ENCODE data around the gene CAAP1. TPM values are rescaled to one million over a fixed set of nuclear protein-coding genes. Genes with fewer than 3 reads are reported as not detected.
"Not testable (repeated sequence)": the region's sequence is repeated elsewhere in the genome, so short reads cannot be mapped to it uniquely, and the experiment has no call there.

The CAAP1 gene
- total and polyA plus RNA-seq, 5 donors from 2014 or later, result 16.2 to 17.7 (median 17.0) TPM

DNA sequence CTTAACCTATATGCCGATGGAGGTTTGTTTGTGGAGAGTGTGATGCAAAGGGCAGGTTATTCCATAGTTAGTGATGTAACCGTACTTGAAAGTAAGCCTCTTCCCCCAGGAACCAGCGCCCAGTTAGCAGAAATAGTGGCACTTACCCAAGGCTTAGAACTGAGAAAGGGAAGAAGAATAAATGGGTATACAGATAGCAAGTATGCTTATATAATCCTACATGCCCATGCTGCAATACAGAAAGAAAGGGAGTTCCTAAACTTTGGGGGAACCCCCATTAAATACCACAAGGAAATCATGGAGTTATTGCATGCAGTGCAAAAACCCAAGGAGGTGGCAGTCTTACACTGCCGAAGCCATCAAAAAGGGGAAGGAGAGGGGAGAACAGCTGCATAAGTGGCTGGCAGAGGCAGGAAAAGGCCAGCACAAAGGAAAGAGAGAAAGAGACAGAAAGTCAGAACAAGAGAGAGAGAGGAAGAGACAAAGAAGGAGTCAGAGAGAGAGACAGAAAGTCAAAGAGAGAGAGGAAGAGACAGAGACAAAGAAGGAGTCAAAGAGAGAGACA lies 64.1 kb downstream of the CAAP1 start:
- H3K4me1 Mint-ChIP-seq; H3K4me3 ChIP-seq (ENCODE audit: low read depth, low read length); H3K36me3 Mint-ChIP-seq; H3K27me3 Mint-ChIP-seq; H3K27ac ChIP-seq (ENCODE audit: insufficient read depth, low read length, poor library complexity, severe bottlenecking); ATAC-seq (ENCODE audit: low read depth in 2 of 2); H3K9me3 ChIP-seq (ENCODE audit: control insufficient read depth in 2 of 2, low read length in 2 of 2); H3K27ac Mint-ChIP-seq; H3K36me3 ChIP-seq (ENCODE audit: control insufficient read depth, insufficient read depth, low read length); DNase-seq; H3K27me3 ChIP-seq (ENCODE audit: control insufficient read depth, insufficient read depth, low read length); H3K4me1 ChIP-seq (ENCODE audit: control insufficient read depth, insufficient read depth, low read length, poor library complexity, severe bottlenecking); H3K4me3 Mint-ChIP-seq; H3K9me3 Mint-ChIP-seq: not testable (repeated sequence)

DNA sequence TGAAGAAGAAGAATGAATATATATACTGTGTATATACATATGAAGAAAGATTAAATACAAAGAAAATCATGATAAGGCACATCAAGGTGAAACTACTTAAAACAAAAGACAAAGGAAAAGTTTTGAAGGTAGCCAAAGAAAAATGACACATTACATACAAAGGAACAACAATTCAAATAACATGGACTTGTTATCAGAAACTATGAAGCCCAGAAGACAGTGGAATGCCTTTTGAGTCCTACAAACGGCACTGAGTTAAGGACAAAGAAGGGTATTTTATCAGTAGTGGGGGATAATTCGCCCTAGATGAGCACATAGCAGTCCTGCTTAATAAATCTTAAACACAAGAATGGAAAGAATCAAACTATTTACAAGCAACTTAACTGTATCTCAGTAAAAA lies 77.8 kb downstream of the CAAP1 start:
- H3K4me1 ChIP-seq (ENCODE audit: control insufficient read depth, insufficient read depth, low read length, poor library complexity, severe bottlenecking), result no peaks in the 10 kb centered on the region
- H3K27ac ChIP-seq (ENCODE audit: insufficient read depth, low read length, poor library complexity, severe bottlenecking), result no peak overlapping the region
- Mint-ChIP-seq H3K4me1 (no peaks in the 10 kb centered on the region), H3K9me3 (no peaks in the 10 kb centered on the region), H3K4me3 (no peak overlapping the region), H3K36me3 (no peaks in the 10 kb centered on the region), H3K27ac (no peak overlapping the region), H3K27me3 (peaks cover 5% of the 10 kb centered on the region)
- DNase-seq, result no peak
- H3K9me3 ChIP-seq (ENCODE audit: control insufficient read depth in 2 of 2, low read length in 2 of 2), result no peaks in the 10 kb centered on the region
- H3K36me3 ChIP-seq (ENCODE audit: control insufficient read depth, insufficient read depth, low read length), result no peaks in the 10 kb centered on the region
- H3K4me3 ChIP-seq (ENCODE audit: low read depth, low read length), result no peak overlapping the region
- ATAC-seq (ENCODE audit: low read depth in 2 of 2), result no peak
- H3K27me3 ChIP-seq (ENCODE audit: control insufficient read depth, insufficient read depth, low read length), result peaks cover 4% of the 10 kb centered on the region

DNA sequence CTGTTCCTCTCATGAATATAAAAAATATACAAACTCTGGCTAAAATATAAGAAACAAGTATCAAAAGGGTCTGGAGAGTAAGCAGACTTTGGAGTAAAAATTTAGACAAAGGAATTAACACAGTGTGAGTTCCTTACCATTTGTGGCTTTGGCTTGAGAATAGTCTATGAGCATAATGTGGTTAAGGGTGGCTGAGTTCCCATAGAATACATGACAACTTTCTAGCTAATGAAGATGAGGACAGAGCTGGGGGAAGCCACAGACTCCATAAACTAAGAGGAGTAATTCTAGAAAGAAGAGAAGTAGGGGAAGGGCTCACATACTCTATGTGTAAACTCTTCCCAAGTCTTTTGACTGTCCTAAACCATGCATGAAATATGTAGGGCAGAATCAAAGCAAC lies 79.4 kb downstream of the CAAP1 start:
- Histone ChIP-seq H3K27me3 (ENCODE audit: control insufficient read depth, insufficient read depth, low read length) (peaks cover 4% of the 10 kb centered on the region), H3K27ac (ENCODE audit: insufficient read depth, low read length, poor library complexity, severe bottlenecking) (no peak overlapping the region), H3K9me3 (ENCODE audit: control insufficient read depth in 2 of 2, low read length in 2 of 2) (no peaks in the 10 kb centered on the region), H3K4me1 (ENCODE audit: control insufficient read depth, insufficient read depth, low read length, poor library complexity, severe bottlenecking) (no peaks in the 10 kb centered on the region), H3K4me3 (ENCODE audit: low read depth, low read length) (no peak overlapping the region), H3K36me3 (ENCODE audit: control insufficient read depth, insufficient read depth, low read length) (no peaks in the 10 kb centered on the region)
- no peak for DNase-seq
- Mint-ChIP-seq H3K36me3 (no peaks in the 10 kb centered on the region), H3K27ac (no peak overlapping the region), H3K4me3 (no peak overlapping the region), H3K27me3 (peaks cover 5% of the 10 kb centered on the region), H3K4me1 (no peaks in the 10 kb centered on the region), H3K9me3 (no peaks in the 10 kb centered on the region)
- no peak for ATAC-seq (ENCODE audit: low read depth in 2 of 2)

DNA sequence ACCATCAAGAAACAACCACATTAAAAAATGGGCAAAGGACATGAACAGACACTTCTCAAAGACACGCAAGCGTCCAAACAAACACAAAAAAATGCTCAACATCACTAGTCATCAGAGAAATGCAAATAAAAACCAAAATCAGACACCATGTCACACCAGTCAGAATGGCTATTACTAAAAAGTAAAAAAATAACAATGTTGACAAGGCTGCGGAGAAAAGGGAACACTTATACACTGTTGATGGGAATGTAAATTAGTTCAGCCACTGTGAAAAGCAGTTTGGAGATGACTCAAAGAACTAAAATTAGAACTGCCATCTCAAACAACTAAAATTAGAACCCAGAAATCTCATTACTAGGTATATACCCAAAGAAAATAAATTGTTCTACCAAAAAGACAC lies 80.4 kb downstream of the CAAP1 start:
- no peak overlapping the region for H3K27ac Mint-ChIP-seq
- no peak for ATAC-seq (ENCODE audit: low read depth in 2 of 2)
- H3K36me3 Mint-ChIP-seq, result no peaks in the 10 kb centered on the region
- peaks cover 4% of the 10 kb centered on the region for H3K27me3 ChIP-seq (ENCODE audit: control insufficient read depth, insufficient read depth, low read length)
- no peaks in the 10 kb centered on the region for H3K9me3 ChIP-seq (ENCODE audit: control insufficient read depth in 2 of 2, low read length in 2 of 2)
- H3K4me1 Mint-ChIP-seq, result no peaks in the 10 kb centered on the region
- H3K4me3 ChIP-seq (ENCODE audit: low read depth, low read length), result no peak overlapping the region
- H3K4me3 Mint-ChIP-seq, result no peak overlapping the region
- H3K27ac ChIP-seq (ENCODE audit: insufficient read depth, low read length, poor library complexity, severe bottlenecking), result no peak overlapping the region
- no peaks in the 10 kb centered on the region for H3K36me3 ChIP-seq (ENCODE audit: control insufficient read depth, insufficient read depth, low read length)
- no peak for DNase-seq
- no peaks in the 10 kb centered on the region for H3K4me1 ChIP-seq (ENCODE audit: control insufficient read depth, insufficient read depth, low read length, poor library complexity, severe bottlenecking)
- no peaks in the 10 kb centered on the region for H3K9me3 Mint-ChIP-seq
- peaks cover 5% of the 10 kb centered on the region for H3K27me3 Mint-ChIP-seq

DNA sequence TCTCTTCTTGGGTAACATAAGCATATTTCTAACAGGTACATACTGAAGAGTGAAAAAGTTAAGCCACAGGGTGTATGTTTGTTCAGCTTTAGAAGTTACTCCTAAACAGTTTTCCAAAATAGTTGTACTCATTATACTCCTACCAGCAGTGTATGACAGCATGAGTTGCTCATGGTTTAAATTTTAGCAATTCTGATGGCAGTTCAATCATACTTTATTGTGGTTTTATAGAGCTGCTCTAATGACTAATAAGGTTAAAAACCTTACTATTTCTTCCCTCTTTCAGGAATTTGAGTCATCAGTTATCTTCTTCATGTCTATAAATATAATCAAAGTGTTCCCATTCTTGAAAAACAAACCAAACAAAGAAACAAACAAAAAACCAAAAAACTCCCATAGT lies 81.5 kb downstream of the CAAP1 start:
- H3K27me3 ChIP-seq (ENCODE audit: control insufficient read depth, insufficient read depth, low read length), result peaks cover 4% of the 10 kb centered on the region
- no peak for ATAC-seq (ENCODE audit: low read depth in 2 of 2)
- no peak overlapping the region for H3K4me3 Mint-ChIP-seq

DNA sequence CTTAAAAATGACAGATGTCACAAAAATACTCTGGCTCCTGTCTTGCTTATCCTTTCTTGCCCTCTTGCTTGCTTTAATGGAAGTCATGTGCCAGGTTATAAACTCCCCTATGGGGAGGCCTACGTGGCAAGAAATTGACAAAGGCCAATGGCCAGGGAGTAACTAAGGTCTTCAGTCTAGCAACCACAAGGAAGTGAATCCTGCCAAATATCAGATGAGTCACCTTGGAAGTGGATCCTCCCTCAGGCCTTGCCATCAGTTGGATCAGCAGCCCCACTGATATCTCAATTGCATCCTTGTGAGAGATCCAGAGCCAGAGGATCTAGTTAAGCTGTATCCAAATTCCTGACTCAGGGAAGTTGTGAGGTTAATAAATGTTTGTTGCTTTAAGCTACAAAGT lies 82.8 kb downstream of the CAAP1 start:
- Mint-ChIP-seq H3K27ac (no peak overlapping the region), H3K4me1 (no peaks in the 10 kb centered on the region), H3K27me3 (no peaks in the 10 kb centered on the region), H3K4me3 (no peak overlapping the region), H3K36me3 (no peaks in the 10 kb centered on the region), H3K9me3 (no peaks in the 10 kb centered on the region)
- Histone ChIP-seq H3K9me3 (ENCODE audit: control insufficient read depth in 2 of 2, low read length in 2 of 2) (no peaks in the 10 kb centered on the region), H3K4me3 (ENCODE audit: low read depth, low read length) (no peak overlapping the region), H3K36me3 (ENCODE audit: control insufficient read depth, insufficient read depth, low read length) (no peaks in the 10 kb centered on the region), H3K27me3 (ENCODE audit: control insufficient read depth, insufficient read depth, low read length) (peaks cover 4% of the 10 kb centered on the region), H3K4me1 (ENCODE audit: control insufficient read depth, insufficient read depth, low read length, poor library complexity, severe bottlenecking) (no peaks in the 10 kb centered on the region), H3K27ac (ENCODE audit: insufficient read depth, low read length, poor library complexity, severe bottlenecking) (no peak overlapping the region)
- ATAC-seq (ENCODE audit: low read depth in 2 of 2), result no peak
- DNase-seq, result no peak

More for the DNA sequence above, 81.5 kb downstream of the CAAP1 start:
- H3K4me1 ChIP-seq (ENCODE audit: control insufficient read depth, insufficient read depth, low read length, poor library complexity, severe bottlenecking), result no peaks in the 10 kb centered on the region
- no peaks in the 10 kb centered on the region for H3K36me3 ChIP-seq (ENCODE audit: control insufficient read depth, insufficient read depth, low read length)
- H3K4me3 ChIP-seq (ENCODE audit: low read depth, low read length), result no peak overlapping the region
- no peaks in the 10 kb centered on the region for H3K9me3 ChIP-seq (ENCODE audit: control insufficient read depth in 2 of 2, low read length in 2 of 2)
- no peaks in the 10 kb centered on the region for H3K9me3 Mint-ChIP-seq
- H3K4me1 Mint-ChIP-seq, result no peaks in the 10 kb centered on the region
- DNase-seq, result no peak
- H3K36me3 Mint-ChIP-seq, result no peaks in the 10 kb centered on the region
- H3K27ac Mint-ChIP-seq, result no peak overlapping the region
- peaks cover 5% of the 10 kb centered on the region for H3K27me3 Mint-ChIP-seq
- no peak overlapping the region for H3K27ac ChIP-seq (ENCODE audit: insufficient read depth, low read length, poor library complexity, severe bottlenecking)

DNA sequence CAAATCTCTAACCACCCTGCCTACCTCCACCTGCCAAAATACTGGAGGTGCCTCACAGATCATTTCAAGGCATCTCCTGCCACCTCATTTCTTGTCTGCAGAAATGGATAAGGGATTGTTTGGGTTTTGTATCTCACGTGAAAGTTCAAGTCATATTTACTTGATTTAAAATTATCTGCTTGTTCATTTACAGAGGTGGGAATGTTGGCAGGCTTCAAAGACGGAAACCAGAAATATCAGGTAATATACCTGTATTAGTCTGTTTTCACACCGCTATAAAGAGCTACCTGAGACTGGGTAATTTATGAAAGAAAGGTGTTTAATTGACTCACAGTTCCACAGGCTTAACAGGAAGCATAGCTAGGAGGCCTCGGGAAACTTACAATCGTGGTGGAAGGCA lies 85.4 kb downstream of the CAAP1 start:
- Mint-ChIP-seq H3K9me3 (no peaks in the 10 kb centered on the region), H3K4me1 (no peaks in the 10 kb centered on the region), H3K27me3 (no peaks in the 10 kb centered on the region), H3K4me3 (no peak overlapping the region), H3K27ac (no peak overlapping the region), H3K36me3 (no peaks in the 10 kb centered on the region)
- ATAC-seq (ENCODE audit: low read depth in 2 of 2) (no peak), DNase-seq (no peak)
- H3K4me1 ChIP-seq (ENCODE audit: control insufficient read depth, insufficient read depth, low read length, poor library complexity, severe bottlenecking), result no peaks in the 10 kb centered on the region
- H3K4me3 ChIP-seq (ENCODE audit: low read depth, low read length), result no peak overlapping the region
- H3K27ac ChIP-seq (ENCODE audit: insufficient read depth, low read length, poor library complexity, severe bottlenecking), result no peak overlapping the region
- H3K27me3 ChIP-seq (ENCODE audit: control insufficient read depth, insufficient read depth, low read length), result peaks cover 4% of the 10 kb centered on the region
- no peaks in the 10 kb centered on the region for H3K36me3 ChIP-seq (ENCODE audit: control insufficient read depth, insufficient read depth, low read length)
- H3K9me3 ChIP-seq (ENCODE audit: control insufficient read depth in 2 of 2, low read length in 2 of 2), result no peaks in the 10 kb centered on the region

DNA sequence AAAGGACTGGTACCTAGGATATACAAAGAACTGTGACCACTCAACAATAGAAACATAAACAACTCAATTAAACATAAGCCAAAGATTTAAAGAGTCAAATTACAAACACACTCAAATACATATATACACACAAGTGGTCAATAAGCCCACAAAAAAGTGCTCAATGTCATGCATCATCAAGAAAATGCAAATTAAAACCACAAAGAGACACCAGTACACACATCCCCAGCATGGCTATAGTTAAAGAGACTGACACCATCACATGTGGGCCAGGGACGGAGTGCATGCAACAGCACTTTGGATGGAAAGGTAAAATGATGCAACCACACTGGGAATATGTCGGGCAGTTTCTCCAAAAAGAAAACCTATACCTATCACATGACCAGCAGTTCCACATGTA lies 89.7 kb downstream of the CAAP1 start:
- no peaks in the 10 kb centered on the region for H3K4me1 Mint-ChIP-seq
- ATAC-seq (ENCODE audit: low read depth in 2 of 2) (no peak), DNase-seq (no peak)
- H3K4me3 Mint-ChIP-seq, result no peak overlapping the region
- no peaks in the 10 kb centered on the region for H3K36me3 Mint-ChIP-seq
- no peak overlapping the region for H3K27ac ChIP-seq (ENCODE audit: insufficient read depth, low read length, poor library complexity, severe bottlenecking)
- H3K27ac Mint-ChIP-seq, result peak overlapping the region in 1 of 3 donors; percentile 48
- H3K9me3 ChIP-seq (ENCODE audit: control insufficient read depth in 2 of 2, low read length in 2 of 2), result no peaks in the 10 kb centered on the region
- H3K4me3 ChIP-seq (ENCODE audit: low read depth, low read length), result no peak overlapping the region
- no peaks in the 10 kb centered on the region for H3K4me1 ChIP-seq (ENCODE audit: control insufficient read depth, insufficient read depth, low read length, poor library complexity, severe bottlenecking)
- no peaks in the 10 kb centered on the region for H3K36me3 ChIP-seq (ENCODE audit: control insufficient read depth, insufficient read depth, low read length)
- H3K27me3 Mint-ChIP-seq, result no peaks in the 10 kb centered on the region
- no peaks in the 10 kb centered on the region for H3K27me3 ChIP-seq (ENCODE audit: control insufficient read depth, insufficient read depth, low read length)
- no peaks in the 10 kb centered on the region for H3K9me3 Mint-ChIP-seq

Measured in CD4-positive, CD25-positive, alpha-beta regulatory T cell (primary cell).